ENCODE measurements around the gene ARL16.

ARL16 gene

DNA sequence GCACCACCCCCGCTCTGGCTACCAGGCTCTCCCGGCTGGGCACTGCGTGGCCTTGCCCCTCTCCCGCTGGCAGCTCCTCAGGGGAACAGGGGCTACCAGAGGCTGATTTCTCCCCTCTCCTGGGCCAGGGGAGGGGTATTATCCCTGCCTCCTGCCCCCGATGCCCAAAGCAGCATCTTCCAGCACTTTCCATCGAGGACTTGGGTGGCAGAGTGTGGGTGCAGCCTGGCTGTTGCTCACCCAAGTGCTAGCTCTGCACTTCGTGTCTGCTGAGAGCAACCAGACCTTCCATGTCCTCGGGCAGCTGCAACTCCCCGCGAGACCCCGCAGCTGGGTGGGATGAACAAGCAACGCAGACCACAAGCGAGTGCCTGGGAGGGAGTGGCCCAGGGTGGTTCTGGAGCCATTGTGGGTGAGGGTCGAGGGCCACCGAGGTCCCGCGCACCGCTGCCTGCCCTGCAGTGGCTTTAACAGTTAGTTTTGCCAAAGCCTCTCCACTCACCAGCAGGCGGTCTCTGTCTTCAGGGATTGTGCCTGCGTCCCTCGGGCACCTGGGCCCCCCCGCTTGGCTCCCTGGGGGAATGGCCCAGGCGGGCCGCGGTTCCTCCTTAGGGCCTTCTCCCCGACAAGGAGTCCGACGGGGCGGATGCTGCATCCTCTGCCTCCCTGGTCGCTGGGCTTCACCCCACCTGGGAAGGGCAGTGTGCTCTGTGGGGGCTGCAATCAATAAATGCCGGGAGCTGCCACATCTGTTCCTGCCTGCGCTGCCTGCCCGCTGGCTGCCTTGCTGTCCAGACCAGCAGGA lies 36.9 kb upstream of the ARL16 start:
- H3K4me3 ChIP-seq (ENCODE audit: low read depth, low read length) = no peak overlapping the region
- TF ChIP-seq, protein P1, sequence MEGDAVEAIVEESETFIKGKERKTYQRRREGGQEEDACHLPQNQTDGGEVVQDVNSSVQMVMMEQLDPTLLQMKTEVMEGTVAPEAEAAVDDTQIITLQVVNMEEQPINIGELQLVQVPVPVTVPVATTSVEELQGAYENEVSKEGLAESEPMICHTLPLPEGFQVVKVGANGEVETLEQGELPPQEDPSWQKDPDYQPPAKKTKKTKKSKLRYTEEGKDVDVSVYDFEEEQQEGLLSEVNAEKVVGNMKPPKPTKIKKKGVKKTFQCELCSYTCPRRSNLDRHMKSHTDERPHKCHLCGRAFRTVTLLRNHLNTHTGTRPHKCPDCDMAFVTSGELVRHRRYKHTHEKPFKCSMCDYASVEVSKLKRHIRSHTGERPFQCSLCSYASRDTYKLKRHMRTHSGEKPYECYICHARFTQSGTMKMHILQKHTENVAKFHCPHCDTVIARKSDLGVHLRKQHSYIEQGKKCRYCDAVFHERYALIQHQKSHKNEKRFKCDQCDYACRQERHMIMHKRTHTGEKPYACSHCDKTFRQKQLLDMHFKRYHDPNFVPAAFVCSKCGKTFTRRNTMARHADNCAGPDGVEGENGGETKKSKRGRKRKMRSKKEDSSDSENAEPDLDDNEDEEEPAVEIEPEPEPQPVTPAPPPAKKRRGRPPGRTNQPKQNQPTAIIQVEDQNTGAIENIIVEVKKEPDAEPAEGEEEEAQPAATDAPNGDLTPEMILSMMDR (IDR thresholded peaks at IDR 0.05; ENCODE audit: borderline replicate concordance, insufficient read depth, low read depth, low read length) = no peak

DNA sequence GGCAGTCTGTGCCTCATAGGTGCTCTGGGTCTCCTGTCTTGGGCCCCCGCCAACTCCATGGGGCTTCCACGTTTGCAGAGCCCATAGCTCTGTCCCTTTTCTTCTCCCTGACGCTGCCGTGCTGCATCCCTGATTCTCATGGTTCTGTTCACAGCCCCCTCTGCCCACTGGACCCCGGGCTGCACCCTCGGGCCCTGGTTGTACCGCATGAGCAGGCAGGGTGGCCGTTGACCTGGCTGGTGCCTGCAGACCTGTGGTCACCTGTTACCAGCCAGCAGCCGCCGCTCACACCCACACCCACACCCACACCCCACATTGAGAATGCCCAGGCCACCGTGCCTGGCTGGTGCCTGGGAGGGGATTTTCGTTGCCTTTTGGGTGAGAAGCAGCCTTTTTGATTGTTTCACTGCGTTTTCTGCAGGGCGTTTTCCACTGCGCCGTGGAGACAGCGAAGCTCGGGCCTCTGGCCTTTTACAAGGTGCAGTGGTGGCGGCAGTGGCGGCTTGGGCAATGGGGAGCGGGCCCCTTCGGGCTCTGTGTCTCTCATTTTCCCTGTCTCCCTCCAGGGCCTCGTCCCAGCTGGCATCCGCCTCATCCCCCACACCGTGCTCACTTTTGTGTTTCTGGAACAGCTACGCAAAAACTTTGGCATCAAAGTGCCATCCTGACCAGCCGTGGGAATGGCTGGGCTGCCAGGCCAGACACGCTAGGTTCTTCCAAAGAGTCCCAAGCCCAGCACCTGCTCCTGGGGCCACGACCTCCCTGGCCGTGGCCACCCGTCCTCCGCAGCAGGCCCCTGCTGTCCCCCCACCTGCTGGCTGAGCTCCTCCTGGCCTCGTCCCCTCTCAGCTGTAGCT lies 36.0 kb upstream of the ARL16 start:
- H3K4me3 ChIP-seq (ENCODE audit: low read depth, low read length) = no peak overlapping the region
- TF ChIP-seq, protein P1 (IDR thresholded peaks at IDR 0.05; ENCODE audit: borderline replicate concordance, insufficient read depth, low read depth, low read length) = no peak

DNA sequence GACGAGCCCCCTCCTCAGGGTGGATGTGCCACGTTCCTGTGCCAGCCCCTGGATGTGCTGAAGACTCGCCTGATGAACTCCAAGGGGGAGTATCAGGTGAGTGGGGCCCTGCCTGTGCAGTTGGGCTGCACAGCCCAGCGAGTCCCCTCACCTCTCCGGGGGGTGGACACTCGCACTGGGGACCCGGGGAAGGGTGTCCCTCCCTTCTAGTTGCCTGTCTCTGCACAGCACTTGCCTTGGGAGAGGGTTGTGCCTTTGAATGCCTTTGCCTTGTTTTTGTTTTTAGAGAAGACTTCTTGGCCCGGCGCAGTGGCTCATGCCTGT lies 34.1 kb upstream of the ARL16 start:
- H3K4me3 ChIP-seq (ENCODE audit: low read depth, low read length) = no peak overlapping the region
- TF ChIP-seq, protein P1 (IDR thresholded peaks at IDR 0.05; ENCODE audit: borderline replicate concordance, insufficient read depth, low read depth, low read length) = no peak

DNA sequence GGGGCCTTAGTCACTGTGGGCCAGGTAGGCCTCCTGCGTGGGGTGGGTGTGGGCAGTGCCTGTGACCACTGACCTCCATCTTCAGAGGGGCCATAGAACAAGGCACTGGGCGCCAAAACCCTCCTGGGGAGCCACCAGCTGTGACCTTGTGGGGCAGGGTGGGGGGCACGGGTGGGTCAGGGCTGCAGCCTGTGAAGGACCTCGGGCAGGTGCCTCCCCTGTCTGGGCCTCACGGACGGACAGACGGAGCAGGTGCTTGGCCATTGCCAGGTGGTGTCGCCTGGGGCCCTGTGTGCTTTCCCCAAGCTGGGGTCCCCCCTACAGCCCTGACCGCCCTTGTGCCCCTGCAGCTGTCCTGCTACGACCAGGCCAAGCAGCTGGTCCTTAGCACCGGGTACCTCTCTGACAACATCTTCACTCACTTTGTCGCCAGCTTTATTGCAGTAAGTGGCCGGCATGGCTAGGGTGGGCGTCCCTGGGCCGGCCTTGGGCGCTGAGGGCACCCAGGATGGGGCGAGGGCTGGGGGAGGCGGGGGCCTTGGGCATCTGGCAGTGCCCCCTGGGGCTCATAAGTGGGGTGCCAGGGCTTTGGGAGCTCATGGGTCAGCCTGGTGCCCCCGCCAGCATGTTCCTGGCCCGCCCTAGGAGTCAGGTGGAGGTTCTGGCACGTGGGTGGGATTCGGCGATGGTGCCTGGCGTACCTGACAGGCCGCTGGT lies 33.6 kb upstream of the ARL16 start:
- TF ChIP-seq, protein P1 (IDR thresholded peaks at IDR 0.05; ENCODE audit: borderline replicate concordance, insufficient read depth, low read depth, low read length) = no peak
- H3K4me3 ChIP-seq (ENCODE audit: low read depth, low read length) = no peak overlapping the region

DNA sequence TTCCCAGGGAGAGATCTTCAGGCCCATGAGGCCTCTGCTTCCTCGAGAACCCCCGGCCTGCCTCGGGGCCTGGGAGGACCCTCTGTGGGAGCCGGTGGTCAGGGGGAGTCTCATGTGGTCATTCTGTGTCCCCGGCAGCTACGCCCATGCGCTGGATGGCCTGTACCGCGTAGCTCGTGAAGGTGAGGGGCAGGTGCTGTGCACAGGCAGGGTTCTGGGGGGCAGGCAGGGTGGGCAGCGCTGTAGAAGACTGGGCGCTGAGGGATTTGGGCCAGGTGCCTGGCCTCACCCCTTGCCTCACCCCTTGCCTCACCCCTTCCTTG lies 33.0 kb upstream of the ARL16 start:
- no peak overlapping the region for H3K4me3 ChIP-seq (ENCODE audit: low read depth, low read length)
- TF ChIP-seq, protein P1 (IDR thresholded peaks at IDR 0.05; ENCODE audit: borderline replicate concordance, insufficient read depth, low read depth, low read length) = no peak

DNA sequence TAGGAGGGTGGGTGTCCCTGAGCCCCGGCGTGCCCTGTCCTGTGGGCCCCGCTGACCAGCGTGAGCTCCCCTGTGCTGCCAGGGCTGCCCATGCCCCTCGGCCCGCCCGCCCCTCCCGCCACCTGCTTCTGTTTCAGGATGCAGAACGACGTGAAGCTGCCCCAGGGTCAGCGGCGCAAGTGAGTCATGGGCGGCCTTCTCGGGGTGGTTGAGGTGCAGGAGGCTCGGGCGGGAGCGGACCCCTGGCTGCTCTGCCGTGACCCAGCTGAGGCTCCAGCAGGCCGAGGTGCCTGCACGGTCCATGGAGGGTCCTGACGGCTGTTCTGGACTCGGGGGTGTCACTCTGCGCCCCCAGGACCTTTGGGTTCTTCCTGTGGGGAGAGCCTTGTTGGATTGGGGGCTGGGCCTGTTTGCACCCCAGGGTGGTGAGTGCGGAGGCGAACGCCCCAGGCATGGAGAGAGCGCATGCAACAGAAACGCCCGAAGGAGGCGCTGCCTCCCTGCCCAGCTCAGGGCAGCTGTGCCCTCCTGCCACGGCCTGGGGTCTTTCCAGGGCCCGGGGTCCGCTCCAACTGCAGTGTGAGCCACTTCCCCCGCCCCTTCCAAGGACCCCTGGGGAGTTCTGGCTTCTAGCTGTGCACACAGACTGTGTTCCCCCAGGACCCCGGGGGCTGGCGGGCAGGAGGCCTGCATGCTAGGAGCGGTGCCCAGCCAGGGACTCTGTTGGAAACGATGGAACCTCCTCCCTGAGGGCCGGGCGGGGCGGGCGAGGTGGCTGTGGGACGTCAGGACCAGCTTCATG lies 32.5 kb upstream of the ARL16 start:
- TF ChIP-seq, protein P1 (IDR thresholded peaks at IDR 0.05; ENCODE audit: borderline replicate concordance, insufficient read depth, low read depth, low read length) = no peak
- no peak overlapping the region for H3K4me3 ChIP-seq (ENCODE audit: low read depth, low read length)
